Liver (tissue), 9 donors: ENCODE measurements around the gene ERC2. TPM values are rescaled to one million over a fixed set of nuclear protein-coding genes. Genes with fewer than 3 reads are reported as not detected.

ENCODE experiments used
- DNase-seq: peaks from one replicate; pipeline ENCODE4 v3.0.0-alpha.2; 2017; ENCODE audit warnings: low spot score
- H3K27ac ChIP-seq, 2 donors: one replicate each; pipeline ENCODE4 v1.7.0; 2013; ENCODE audit warnings: inconsistent platforms in 2 of 2, low read length in 2 of 2, control low read depth in 1 of 2, low read depth in 1 of 2, mild to moderate bottlenecking in 1 of 2
- H3K27me3 ChIP-seq, 4 donors: one replicate each; pipeline versions ENCODE4 v1.6.1 to v1.7.0; 2013; ENCODE audit warnings: low read length in 3 of 4, inconsistent platforms in 1 of 4, mild to moderate bottlenecking in 1 of 4, moderate library complexity in 1 of 4; ENCODE audit not compliant: control insufficient read depth in 4 of 4, insufficient read depth in 4 of 4
- H3K36me3 ChIP-seq, 4 donors: one replicate each; pipeline versions ENCODE4 v1.6.1 to v1.7.0; 2013; ENCODE audit warnings: low read length in 3 of 4, mild to moderate bottlenecking in 3 of 4, low read depth in 1 of 4, moderate library complexity in 1 of 4; ENCODE audit not compliant: control insufficient read depth in 4 of 4, insufficient read depth in 3 of 4
- H3K4me1 ChIP-seq, 4 donors: one replicate each; pipeline versions ENCODE4 v1.6.1 to v1.7.0; 2013; ENCODE audit warnings: low read length in 3 of 4, mild to moderate bottlenecking in 3 of 4, moderate library complexity in 1 of 4; ENCODE audit not compliant: control insufficient read depth in 4 of 4, insufficient read depth in 4 of 4
- H3K4me3 ChIP-seq, 3 donors: one replicate each; pipeline versions ENCODE4 v1.6.1 to v1.7.0; 2013; ENCODE audit warnings: low read length in 3 of 3, control low read depth in 1 of 3, low read depth in 1 of 3, mild to moderate bottlenecking in 1 of 3
- H3K9ac ChIP-seq, 2 donors: one replicate each; pipeline ENCODE4 v1.7.0; 2013; ENCODE audit warnings: low read length in 2 of 2, mild to moderate bottlenecking in 2 of 2, moderate library complexity in 2 of 2, control low read depth in 1 of 2, low read depth in 1 of 2
- H3K9me3 ChIP-seq, 4 donors: one replicate each; pipeline versions ENCODE4 v1.6.1 to v1.7.0; 2013; ENCODE audit warnings: low read length in 3 of 4; ENCODE audit not compliant: control insufficient read depth in 4 of 4
- EGR1 ChIP-seq, 2 donors: IDR thresholded peaks; 2 replicates each; pipeline ENCODE4 v1.6.1; 2016 to 2018; ENCODE audit warnings: antibody characterized with exemption in 2 of 2, low read depth in 2 of 2
- FOXA1 ChIP-seq: IDR thresholded peaks from 2 replicates; pipeline ENCODE4 v1.6.1; 2016; ENCODE audit warnings: antibody characterized with exemption
- FOXA2 ChIP-seq: IDR thresholded peaks from 2 replicates; pipeline ENCODE4 v1.6.1; 2016; ENCODE audit warnings: antibody characterized with exemption
- GABPA ChIP-seq, 2 donors: IDR thresholded peaks in 1 of 2; conservative IDR thresholded peaks in 1 of 2; 2 replicates each; pipeline ENCODE4 v1.6.1; 2016; ENCODE audit warnings: antibody characterized with exemption in 2 of 2, mild to moderate bottlenecking in 1 of 2, moderate library complexity in 1 of 2
- HNF4A ChIP-seq, 2 donors: conservative IDR thresholded peaks; 2 replicates each; pipeline ENCODE4 v1.6.1; 2016; ENCODE audit warnings: antibody characterized with exemption in 2 of 2, mild to moderate bottlenecking in 2 of 2
- HNF4G ChIP-seq: IDR thresholded peaks from 2 replicates; pipeline ENCODE4 v1.6.1; 2016; ENCODE audit warnings: antibody characterized with exemption
- JUND ChIP-seq, 2 donors: IDR thresholded peaks; 2 replicates each; pipeline ENCODE4 v1.6.1; 2016; ENCODE audit warnings: antibody characterized with exemption in 2 of 2
- NR2F2 ChIP-seq: IDR thresholded peaks from 2 replicates; pipeline ENCODE4 v1.6.1; 2016; ENCODE audit warnings: antibody characterized with exemption
- RAD21 ChIP-seq, 2 donors: IDR thresholded peaks; 2 replicates each; pipeline ENCODE4 v1.6.1; 2016; ENCODE audit warnings: antibody characterized with exemption in 2 of 2, mild to moderate bottlenecking in 2 of 2
- RXRA ChIP-seq, 2 donors: IDR thresholded peaks; 2 replicates each; pipeline ENCODE4 v1.6.1; 2017 to 2018; ENCODE audit warnings: antibody characterized with exemption in 2 of 2, mild to moderate bottlenecking in 1 of 2
- SP1 ChIP-seq: IDR thresholded peaks from 2 replicates; pipeline ENCODE4 v1.6.1; 2018; ENCODE audit warnings: antibody characterized with exemption, mild to moderate bottlenecking
- YY1 ChIP-seq: IDR thresholded peaks from 2 replicates; pipeline ENCODE4 v1.6.1; 2016; ENCODE audit warnings: antibody characterized with exemption, mild to moderate bottlenecking
- WGBS: extraction: QIAGEN DNeasy Blood & Tissue Kit; methylation state at CpG from one replicate; pipeline ENCODE4 v1.1.7; 2013; 5-methylcytosine and 5-hydroxymethylcytosine counted together
- polyA plus RNA-seq, 2 donors: library from polyadenylated mRNA; stranded (reverse) in 1 of 2; unstranded in 1 of 2; fragments of 200-250 nt in 1 of 2; fragments of >200 nt in 1 of 2; fragmentation: Nextera tagmentation in 1 of 2; extraction: Ambion mirVana in 1 of 2; gene quantifications; one replicate each; pipeline versions ENCODE4 v1.2.1 to v1.2.3, GENCODE V29; 2013 to 2015
- total RNA-seq, 2 donors: library from RNA; depleted of rRNA; stranded (reverse); fragments of >200 nt; gene quantifications; one replicate each; pipeline ENCODE4 v1.2.3, GENCODE V29; 2014
- TF ChIP-seq, protein P1 (sequence below): fragments of 150-350 bp; IDR thresholded peaks from 2 replicates; pipeline ENCODE4 v1.5.1; 2017; ENCODE audit warnings: improper control_type of control experiment, low read depth, low read length; ENCODE audit not compliant: missing input control
- TF ChIP-seq, protein P2 (sequence below): IDR thresholded peaks from 2 replicates; pipeline ENCODE4 v1.6.1; 2016; ENCODE audit warnings: antibody characterized with exemption
- TF ChIP-seq, protein P3 (sequence below): IDR thresholded peaks from 2 replicates; pipeline ENCODE4 v1.6.1; 2016; ENCODE audit warnings: antibody characterized with exemption
- donor health status: healthy.
- donor health status: healthy.
- donor health status: healthy.
- donor health status: healthy.
- donor health status: healthy.

Gene ERC2
- total and polyA plus RNA-seq, 4 donors: 0.14 to 0.25 TPM; not detected in 2

DNA sequence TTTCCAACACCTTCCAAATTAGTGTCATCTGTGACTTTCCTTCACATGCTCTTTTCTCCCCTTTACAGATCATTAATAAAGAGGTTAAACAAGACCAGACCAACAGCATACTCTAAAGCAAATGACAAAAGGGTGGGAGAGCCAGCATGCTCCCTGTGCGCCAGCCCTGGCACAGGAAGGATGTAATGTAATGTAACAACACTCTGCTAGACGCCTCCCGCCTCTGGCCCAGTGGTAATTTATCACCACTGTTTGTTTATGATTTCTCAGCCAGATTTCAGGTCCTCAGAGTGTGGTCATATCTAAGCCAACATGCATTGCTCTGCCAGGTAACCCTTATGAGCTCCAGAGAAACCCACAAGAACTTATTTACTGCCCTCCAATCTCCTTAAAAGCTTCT, 791.6 kb downstream of the ERC2 start (continued):
- TF ChIP-seq, protein P1, sequence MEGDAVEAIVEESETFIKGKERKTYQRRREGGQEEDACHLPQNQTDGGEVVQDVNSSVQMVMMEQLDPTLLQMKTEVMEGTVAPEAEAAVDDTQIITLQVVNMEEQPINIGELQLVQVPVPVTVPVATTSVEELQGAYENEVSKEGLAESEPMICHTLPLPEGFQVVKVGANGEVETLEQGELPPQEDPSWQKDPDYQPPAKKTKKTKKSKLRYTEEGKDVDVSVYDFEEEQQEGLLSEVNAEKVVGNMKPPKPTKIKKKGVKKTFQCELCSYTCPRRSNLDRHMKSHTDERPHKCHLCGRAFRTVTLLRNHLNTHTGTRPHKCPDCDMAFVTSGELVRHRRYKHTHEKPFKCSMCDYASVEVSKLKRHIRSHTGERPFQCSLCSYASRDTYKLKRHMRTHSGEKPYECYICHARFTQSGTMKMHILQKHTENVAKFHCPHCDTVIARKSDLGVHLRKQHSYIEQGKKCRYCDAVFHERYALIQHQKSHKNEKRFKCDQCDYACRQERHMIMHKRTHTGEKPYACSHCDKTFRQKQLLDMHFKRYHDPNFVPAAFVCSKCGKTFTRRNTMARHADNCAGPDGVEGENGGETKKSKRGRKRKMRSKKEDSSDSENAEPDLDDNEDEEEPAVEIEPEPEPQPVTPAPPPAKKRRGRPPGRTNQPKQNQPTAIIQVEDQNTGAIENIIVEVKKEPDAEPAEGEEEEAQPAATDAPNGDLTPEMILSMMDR: no peak
- TF ChIP-seq NR2F2 (no peak), SP1 (no peak), HNF4A (conservative IDR thresholded peaks at IDR 0.05) (no peak)

DNA sequence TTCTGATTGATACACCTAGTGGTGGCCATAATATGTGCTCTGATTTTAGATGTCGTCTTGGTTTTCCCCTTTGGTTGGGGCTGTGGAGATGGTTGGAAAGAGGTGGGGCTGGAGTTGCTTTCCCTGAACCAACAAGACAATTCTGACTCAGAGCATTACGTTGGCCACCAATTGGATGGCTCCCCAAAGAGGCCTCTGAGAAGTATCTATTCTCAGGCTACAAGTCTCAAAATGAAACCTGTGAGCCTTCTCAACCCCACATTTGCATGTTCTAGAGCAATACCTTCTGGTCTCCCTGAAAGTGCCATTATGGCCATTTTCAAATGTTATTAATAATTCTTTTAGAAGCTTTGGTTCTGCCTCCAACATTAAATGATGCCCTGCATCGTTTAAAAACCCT, 792.8 kb downstream of the ERC2 start:
- TF ChIP-seq, protein P1: no peak
- TF ChIP-seq, protein P2, sequence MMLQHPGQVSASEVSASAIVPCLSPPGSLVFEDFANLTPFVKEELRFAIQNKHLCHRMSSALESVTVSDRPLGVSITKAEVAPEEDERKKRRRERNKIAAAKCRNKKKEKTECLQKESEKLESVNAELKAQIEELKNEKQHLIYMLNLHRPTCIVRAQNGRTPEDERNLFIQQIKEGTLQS: no peak
- TF ChIP-seq, protein P3, sequence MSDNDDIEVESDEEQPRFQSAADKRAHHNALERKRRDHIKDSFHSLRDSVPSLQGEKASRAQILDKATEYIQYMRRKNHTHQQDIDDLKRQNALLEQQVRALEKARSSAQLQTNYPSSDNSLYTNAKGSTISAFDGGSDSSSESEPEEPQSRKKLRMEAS: no peak
- TF ChIP-seq HNF4A (conservative IDR thresholded peaks at IDR 0.05): no peak
- TF ChIP-seq FOXA2: no peak
- DNase-seq: no peak
- no peak overlapping the region for H3K9ac ChIP-seq
- no peaks in the 10 kb centered on the region for H3K27me3 ChIP-seq
- H3K36me3 ChIP-seq: no peaks in the 10 kb centered on the region
- H3K4me3 ChIP-seq: no peak overlapping the region
- H3K4me1 ChIP-seq: peaks cover 0 to 2% (median 0%) of the 10 kb centered on the region in 4 donors
- H3K27ac ChIP-seq: no peak overlapping the region
- H3K9me3 ChIP-seq: no peaks in the 10 kb centered on the region
- 85% methylated on average over 3 of the region's 3 CpGs for WGBS

DNA sequence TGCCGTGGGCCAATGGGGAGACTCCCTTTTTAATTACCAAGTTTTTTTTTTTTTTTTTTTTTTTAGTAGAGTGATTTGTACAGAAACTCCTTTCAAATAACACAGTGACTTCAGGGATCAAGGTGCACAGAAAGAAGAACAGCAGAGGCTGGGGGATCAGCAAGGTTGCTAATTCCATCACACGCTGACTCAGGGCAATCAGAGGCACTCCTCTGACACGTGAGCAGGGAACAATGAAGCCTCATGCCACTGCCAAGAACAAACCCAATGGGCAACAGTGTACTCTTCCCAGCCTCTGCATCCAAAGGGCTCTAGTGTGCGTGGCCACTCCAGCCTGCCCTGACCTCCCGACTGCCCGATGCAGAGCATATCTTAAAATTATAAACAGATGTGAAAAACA, 794.5 kb downstream of the ERC2 start:
- WGBS: 64% methylated on average over 6 of the region's 6 CpGs
- H3K9me3 ChIP-seq: no peaks in the 10 kb centered on the region
- H3K27me3 ChIP-seq: no peaks in the 10 kb centered on the region
- H3K36me3 ChIP-seq: no peaks in the 10 kb centered on the region
- TF ChIP-seq HNF4A (conservative IDR thresholded peaks at IDR 0.05) (no peak), RXRA (IDR thresholded peaks at IDR 0.05) (no peak)
- DNase-seq: no peak
- H3K4me1 ChIP-seq: peaks cover 0 to 2% (median 0%) of the 10 kb centered on the region in 4 donors
- no peak overlapping the region for H3K9ac ChIP-seq
- H3K4me3 ChIP-seq: no peak overlapping the region
- no peak overlapping the region for H3K27ac ChIP-seq

DNA sequence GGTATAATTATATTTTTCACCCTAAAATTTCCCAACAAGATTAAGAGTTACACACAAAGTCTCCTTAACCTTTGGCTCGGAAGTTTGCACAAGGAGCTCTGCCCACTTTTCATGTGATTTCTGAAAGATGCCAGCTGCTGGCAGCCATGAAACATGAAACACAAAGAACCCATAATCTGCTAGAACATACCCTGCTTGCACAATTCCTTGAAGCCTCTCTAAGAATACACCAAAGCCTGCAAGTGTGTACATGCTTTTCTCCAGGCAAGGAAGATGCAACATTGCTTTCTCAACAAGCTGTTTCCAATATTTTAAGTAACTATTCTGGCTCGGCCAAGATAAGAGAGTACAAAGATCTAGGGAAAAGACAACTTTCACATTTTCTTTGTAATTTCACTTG, 799.1 kb downstream of the ERC2 start:
- DNase-seq: no peak
- 90% methylated on average over 2 of the region's 2 CpGs for WGBS
- TF ChIP-seq, protein P1: no peak
- no peak for TF ChIP-seq YY1
- TF ChIP-seq FOXA2: no peak
- no peak for TF ChIP-seq FOXA1
- TF ChIP-seq RXRA (IDR thresholded peaks at IDR 0.05): no peak
- TF ChIP-seq JUND (IDR thresholded peaks at IDR 0.05): no peak
- TF ChIP-seq NR2F2: no peak
- TF ChIP-seq, protein P2: no peak
- no peak for TF ChIP-seq EGR1 (IDR thresholded peaks at IDR 0.05; ENCODE audit: low read depth in 2 of 2)
- TF ChIP-seq HNF4G: no peak
- no peak for TF ChIP-seq GABPA (IDR thresholded peaks at IDR 0.05 in 1 of 2, conservative IDR thresholded peaks at IDR 0.05 in 1 of 2)
- TF ChIP-seq RAD21 (IDR thresholded peaks at IDR 0.05): no peak
- no peak for TF ChIP-seq HNF4A (conservative IDR thresholded peaks at IDR 0.05)
- Histone ChIP-seq H3K36me3 (no peaks in the 10 kb centered on the region), H3K9me3 (no peaks in the 10 kb centered on the region), H3K4me3 (no peak overlapping the region), H3K27me3 (no peaks in the 10 kb centered on the region), H3K27ac (no peak overlapping the region), H3K9ac (no peak overlapping the region), H3K4me1 (no peaks in the 10 kb centered on the region)
